ENCODE measurements around the gene POLR3A.

Gene POLR3A

GRCh38 chr10:77940225-77940624 is 89.1 kb downstream of the POLR3A start:
- no peak for DNase-seq

GRCh38 chr10:77939561-77940001 is 89.7 kb downstream of the POLR3A start:
- peak in 1 of 3 experiments; percentile 28 for DNase-seq

GRCh38 chr10:77936697-77937567 is 92.4 kb downstream of the POLR3A start:
- DNase-seq = no peak

- DNase-seq = no peak
Measured at GRCh38 chr10:77932016-77932715, 97.1 kb downstream of the POLR3A start.

- DNase-seq = peak in 2 of 3 experiments; percentile 31 to 57
Measured at GRCh38 chr10:77927402-77928246, 101.7 kb downstream of the POLR3A start.

GRCh38 chr10:77926566-77927401 is 102.5 kb downstream of the POLR3A start, which contains the start of gene DLG5:
DLG5 (minus strand) TSS chr10:77926755; CDS start chr10:77926520, 235 bp downstream.
- peak; percentile 17 to 62 (median 61) for DNase-seq

GRCh38 chr10:77925795-77926565 is 103.3 kb downstream of the POLR3A start:
- peak; percentile 17 to 63 (median 59) for DNase-seq

GRCh38 chr10:77925410-77925794 is 103.9 kb downstream of the POLR3A start:
- DNase-seq = peak in 2 of 3 experiments; percentile 28 to 48

GRCh38 chr10:77922566-77923179 is 106.6 kb downstream of the POLR3A start:
- DNase-seq = no peak

- no peak for DNase-seq
Measured at GRCh38 chr10:77922055-77922454, 107.3 kb downstream of the POLR3A start.

GRCh38 chr10:77921395-77921794 is 107.9 kb downstream of the POLR3A start:
- no peak for DNase-seq

- no peak for DNase-seq
Measured at GRCh38 chr10:77920495-77920894, 108.8 kb downstream of the POLR3A start.

GRCh38 chr10:77919713-77920108 is 109.6 kb downstream of the POLR3A start:
- no peak for DNase-seq

Data from NCI-H1417 (cell line).